ENCODE measurements around the gene SAYSD1.

The SAYSD1 gene

DNA sequence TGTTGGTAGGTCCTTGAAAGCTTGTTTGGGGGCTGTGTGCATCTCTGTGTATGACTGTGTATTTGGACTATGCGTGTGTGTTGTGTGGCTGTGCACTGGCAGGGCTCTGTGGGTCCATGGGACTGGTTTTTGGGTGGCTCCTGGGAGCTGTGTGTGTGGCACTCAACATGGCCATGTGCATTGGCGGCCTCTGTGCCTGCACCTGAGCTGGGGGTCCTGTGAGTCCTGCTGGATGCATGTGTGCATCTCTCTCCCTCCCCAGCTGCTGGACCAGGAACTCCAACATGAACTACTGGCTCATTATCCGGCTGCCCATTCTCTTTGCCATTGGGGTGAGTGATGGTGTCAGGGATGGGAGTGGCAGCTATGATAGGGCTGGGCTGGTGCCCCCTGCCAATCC, 36.3 kb downstream of the SAYSD1 start:
- no peak overlapping the region for H3K4me3 ChIP-seq (ENCODE audit: low read length)
- TF ChIP-seq ZNF274 (IDR thresholded peaks at IDR 0.05; ENCODE audit: low read depth, low read length), result no peak

DNA sequence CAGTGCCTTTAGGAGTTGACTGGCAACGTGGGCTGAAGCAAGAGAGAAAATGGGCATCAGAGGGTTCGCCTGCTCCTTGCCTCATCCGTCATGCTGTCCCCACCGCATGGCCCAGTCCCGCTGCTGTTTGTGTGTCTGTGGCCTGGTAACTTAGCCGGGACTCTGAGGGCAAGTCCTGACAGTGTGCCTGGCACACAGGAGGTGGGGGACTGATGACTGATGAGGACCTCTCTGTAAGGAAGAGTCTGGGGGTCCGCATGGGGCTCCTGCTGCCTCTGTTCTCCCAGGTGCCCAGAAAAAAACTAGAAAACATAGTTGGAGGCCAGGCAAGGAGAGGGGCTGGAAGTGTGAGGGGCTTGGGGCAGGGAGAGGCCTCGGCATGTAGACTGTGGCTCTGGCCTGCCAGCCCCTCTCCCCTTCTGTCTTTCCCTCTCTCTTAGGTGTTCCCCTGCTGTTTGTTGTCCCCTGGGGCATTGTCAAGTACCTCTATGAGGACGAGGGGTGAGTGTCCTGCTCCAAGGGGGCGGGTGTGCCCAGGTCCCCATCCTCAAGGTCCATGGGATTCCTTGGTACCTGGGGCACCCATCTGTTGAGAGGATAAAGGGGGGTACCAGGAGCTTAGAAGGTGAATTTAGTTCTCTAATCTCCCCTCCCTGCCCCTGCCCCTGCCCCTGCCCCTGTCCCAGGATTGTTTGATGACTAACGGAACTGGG, 36.9 kb downstream of the SAYSD1 start:
- TF ChIP-seq ZNF274 (IDR thresholded peaks at IDR 0.05; ENCODE audit: low read depth, low read length), result no peak

DNA sequence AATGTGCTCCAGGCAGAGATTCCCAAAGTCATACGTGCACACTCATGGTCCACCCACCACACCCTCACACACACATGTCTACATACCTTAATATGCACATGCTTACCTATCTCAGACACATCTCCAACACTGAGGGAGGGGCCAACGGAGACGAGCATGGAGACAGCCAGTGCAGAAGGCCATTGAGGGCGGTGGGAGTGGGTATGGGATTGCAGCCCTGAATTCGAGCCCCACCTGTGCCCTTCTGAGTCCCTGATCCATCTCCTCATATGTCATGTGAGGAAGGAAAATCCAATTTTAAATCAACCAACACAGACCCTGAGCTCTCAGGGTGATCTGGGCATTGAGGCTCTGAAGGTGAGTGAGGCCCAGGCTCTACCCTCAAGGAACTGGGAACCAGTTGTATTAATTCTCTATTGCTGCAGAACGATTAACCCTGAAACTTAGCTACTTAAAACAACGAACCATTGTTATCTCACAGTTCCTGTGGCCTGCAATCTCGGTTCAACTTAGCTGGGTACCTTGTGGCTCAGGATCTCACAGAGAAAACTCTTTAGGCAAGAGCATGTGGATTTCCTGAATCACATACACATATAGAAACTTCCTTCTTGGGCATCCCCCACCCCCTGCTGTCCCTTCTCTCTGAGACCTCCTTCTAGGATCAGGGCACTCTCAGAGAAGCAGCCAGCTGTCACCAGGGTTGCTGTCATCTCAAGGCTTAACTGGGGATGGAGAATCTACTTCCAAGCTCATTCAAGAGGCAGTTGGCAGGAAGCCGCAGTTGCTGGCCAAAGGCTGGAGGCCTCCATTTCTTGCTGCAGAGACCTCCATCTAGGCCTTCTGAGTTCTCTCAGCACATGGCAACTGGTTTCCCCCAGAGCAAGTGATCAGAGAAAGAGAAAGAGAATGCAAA, 38.1 kb downstream of the SAYSD1 start:
- no peak for TF ChIP-seq ZNF274 (IDR thresholded peaks at IDR 0.05; ENCODE audit: low read depth, low read length)
- no peak overlapping the region for H3K4me3 ChIP-seq (ENCODE audit: low read length)

More for the DNA sequence above, 36.9 kb downstream of the SAYSD1 start:
- H3K4me3 ChIP-seq (ENCODE audit: low read length), result no peak overlapping the region

DNA sequence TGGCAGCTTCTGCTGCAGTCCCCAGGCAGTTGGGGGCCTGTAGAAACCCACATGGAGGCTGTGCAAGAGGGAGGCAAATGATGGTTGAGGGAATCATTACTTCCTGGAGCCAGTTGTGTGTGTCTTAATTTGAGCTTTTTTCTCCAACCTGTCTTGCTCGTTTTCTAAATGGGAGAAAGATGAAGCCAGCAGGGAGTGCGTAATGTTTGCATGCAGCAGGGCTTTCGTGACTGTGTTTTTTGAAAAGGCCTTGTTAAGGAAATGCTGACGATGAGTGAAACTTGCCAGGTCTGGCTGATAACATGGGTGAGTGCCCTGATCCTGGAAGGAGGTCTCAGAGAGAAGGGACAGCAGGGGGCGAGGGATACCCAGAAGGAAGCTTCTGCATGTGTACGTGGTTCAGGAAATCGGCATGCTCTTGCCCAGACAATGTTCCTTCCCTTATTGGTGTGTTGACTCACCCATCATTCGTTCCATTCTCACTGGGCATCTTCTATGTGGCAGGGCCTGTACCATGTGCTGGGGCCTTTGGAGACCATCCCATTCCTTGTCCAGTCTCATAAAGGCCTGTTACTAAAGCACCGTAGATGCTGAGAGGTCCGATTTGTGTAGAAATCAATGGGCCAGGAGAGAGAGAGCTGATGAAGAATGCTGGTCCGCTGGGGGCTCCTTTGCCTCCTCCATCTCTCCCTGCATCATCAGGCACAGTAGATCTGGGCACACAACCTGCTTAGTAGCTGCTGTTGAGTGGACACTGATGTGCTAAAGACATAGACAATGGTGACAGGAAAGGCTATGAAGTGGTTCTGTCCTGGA, 39.0 kb downstream of the SAYSD1 start:
- no peak for TF ChIP-seq ZNF274 (IDR thresholded peaks at IDR 0.05; ENCODE audit: low read depth, low read length)
- H3K4me3 ChIP-seq (ENCODE audit: low read length), result no peak overlapping the region

DNA sequence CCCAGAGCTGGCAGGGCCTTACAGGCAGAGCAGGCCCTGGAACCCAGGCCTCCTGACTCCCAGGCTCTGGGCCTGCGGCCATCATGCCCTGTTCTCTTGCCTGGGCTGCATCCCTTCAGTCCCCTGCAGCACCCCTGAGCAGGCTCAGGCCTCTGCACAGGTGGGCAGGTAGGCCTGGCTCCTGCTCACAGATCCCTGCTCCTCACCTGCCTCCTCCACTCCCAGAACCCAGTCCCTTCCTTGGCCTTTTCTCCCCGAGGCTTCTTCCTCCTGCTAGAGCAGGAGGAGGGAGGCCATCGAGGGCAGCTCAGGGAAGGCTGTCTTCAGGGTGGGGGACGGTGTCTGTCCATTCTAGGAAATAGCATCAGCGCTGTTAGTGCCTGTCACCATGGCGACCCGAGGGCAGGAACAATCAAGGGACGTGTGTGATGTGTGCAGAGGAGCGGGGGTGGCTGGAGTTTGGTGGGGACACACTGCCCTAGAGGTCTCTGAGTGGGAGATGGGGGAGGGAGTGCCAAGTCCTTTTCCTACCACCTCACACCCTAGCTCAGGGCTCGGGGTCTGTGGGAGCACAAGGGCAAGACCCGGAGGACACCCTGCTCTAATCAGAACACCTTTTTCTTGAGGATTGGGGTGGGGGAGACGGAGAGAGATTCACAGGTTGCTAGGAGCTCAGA, 39.8 kb downstream of the SAYSD1 start:
- no peak for TF ChIP-seq ZNF274 (IDR thresholded peaks at IDR 0.05; ENCODE audit: low read depth, low read length)
- H3K4me3 ChIP-seq (ENCODE audit: low read length), result no peak overlapping the region

DNA sequence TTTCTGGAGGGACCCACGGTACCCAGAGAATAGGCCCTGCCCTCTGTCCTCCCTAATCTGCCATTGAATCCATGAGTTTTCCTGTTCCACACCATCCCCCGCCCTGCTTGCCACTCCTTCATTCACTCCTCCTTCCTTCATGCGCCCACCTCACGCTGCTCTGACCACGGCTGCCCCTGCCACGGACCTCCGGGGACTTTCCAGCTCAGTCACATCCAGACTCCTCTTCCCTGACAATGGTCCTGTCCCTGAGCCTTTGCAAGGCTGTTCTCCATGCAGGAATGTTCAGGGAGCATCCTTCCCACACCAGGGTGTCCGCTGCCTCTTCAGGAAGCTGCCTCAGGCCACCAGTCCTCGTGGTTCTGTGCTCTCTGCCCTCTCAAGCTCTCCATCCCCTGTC, 40.5 kb downstream of the SAYSD1 start:
- TF ChIP-seq ZNF274 (IDR thresholded peaks at IDR 0.05; ENCODE audit: low read depth, low read length), result no peak
- no peak overlapping the region for H3K4me3 ChIP-seq (ENCODE audit: low read length)

DNA sequence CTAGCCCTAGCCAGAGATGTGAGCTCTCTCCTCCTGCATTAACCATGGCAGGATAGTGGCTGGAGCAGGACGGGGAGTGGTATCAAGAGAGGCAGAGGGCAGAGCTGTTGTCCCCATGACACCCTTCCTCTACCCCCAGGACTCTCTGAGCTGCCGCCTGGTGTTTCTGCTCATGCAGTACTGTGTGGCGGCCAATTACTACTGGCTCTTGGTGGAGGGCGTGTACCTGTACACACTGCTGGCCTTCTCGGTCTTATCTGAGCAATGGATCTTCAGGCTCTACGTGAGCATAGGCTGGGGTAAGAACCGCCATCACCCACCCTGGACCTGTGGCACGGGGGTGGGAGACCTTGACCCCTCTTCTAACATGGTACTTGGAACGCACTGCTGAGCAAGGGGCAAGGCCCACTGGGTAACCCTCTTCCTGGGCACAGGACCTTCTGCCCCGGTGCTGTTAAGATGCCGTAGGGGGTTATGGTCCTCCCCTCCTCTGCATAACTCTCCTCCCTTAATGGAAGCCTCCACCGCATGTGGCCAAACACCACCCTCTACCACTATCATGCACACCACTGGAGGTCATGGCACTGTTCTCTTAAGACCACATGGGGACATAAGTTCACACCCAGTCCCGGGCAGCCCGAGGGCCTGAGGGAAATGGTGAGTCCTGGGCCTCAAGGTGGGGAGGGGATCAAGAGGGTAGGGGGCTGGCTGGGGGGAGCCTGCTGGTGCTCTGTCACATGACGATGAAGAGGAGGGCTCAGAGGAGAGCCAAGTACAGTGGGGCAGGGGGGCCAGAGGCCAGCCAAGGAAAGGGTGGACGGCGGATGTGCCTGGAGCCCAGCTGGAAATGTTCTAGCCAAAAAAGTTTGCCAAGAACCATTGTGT, 41.3 kb downstream of the SAYSD1 start:
- no peak overlapping the region for H3K4me3 ChIP-seq (ENCODE audit: low read length)

DNA sequence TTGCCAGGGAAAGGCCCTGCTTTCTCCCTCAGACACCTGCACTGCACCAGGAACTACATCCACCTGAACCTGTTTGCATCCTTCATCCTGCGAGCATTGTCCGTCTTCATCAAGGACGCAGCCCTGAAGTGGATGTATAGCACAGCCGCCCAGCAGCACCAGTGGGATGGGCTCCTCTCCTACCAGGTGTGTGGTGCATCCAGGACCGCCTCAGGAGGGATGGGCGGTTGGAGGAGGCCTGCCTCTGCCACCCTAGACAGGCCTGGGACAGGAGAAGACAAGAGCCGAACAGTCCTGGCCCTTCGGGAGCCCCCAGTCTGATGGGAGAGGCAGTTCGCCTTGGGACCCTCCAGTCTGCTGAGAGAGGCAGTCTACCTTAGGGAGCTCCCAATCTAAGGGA, 42.2 kb downstream of the SAYSD1 start:
- no peak for TF ChIP-seq ZNF274 (IDR thresholded peaks at IDR 0.05; ENCODE audit: low read depth, low read length)
- no peak overlapping the region for H3K4me3 ChIP-seq (ENCODE audit: low read length)

More for the DNA sequence above, 41.3 kb downstream of the SAYSD1 start:
- TF ChIP-seq ZNF274 (IDR thresholded peaks at IDR 0.05; ENCODE audit: low read depth, low read length), result no peak

DNA sequence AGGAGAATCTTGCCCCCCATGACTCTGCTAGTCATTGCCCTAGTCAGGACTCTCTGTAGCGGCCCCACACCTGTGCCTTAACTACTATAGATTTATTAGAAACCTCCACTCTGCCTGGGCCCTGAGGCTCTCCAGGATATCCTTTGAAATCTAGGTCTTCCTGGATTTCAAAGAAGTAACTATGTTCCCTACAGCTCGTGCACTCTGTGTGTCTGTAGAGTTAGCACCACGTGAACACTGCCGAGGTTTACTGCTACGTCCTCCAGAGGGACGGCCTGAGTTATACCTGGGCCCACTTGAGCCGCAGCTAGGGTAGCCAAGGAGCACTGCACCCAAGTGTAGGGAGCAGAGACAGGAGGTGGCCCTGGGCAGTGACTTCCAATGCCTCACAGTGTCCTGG, 46.6 kb downstream of the SAYSD1 start:
- no peak overlapping the region for H3K4me3 ChIP-seq (ENCODE audit: low read length)
- no peak for TF ChIP-seq ZNF274 (IDR thresholded peaks at IDR 0.05; ENCODE audit: low read depth, low read length)

DNA sequence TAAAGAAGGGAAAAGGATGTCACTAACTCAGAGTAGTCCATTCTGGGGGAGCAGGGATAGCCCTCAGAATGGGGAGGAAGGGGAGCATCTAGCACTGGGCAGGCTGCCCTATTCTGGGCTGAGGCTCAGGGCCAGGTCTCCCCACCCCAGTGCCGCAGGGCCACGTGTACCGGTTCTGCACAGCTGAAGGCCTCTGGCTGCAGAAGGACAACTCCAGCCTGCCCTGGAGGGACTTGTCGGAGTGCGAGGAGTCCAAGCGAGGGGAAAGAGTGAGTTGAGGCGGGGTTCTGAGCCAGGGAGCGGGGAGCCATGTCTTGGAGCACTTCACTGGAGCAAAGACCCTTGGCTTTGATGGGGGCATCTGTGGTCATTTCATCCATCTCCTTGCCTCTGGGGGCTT, 49.4 kb downstream of the SAYSD1 start:
- no peak overlapping the region for H3K4me3 ChIP-seq (ENCODE audit: low read length)
- TF ChIP-seq ZNF274 (IDR thresholded peaks at IDR 0.05; ENCODE audit: low read depth, low read length), result no peak

DNA sequence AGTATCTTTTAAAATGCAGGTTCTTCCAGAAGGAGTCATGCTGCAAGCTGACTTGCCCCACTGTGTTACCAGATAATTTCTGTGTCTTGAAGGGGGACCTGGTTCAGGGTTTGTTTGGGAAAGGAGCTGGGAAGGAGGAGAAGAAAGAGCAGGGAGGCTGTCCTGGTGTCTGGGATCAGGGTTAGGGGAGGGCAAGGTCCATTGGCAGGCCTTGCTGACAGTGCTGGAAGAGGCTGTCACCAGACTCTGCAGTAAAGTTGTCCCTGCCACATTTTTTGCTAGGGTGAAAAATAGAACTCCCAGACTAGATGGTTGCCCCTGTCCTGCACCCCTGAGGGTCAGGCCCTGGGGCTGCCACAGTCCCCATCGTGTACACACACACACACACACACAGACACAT, 51.5 kb downstream of the SAYSD1 start:
- TF ChIP-seq ZNF274 (IDR thresholded peaks at IDR 0.05; ENCODE audit: low read depth, low read length), result no peak
- no peak overlapping the region for H3K4me3 ChIP-seq (ENCODE audit: low read length)

DNA sequence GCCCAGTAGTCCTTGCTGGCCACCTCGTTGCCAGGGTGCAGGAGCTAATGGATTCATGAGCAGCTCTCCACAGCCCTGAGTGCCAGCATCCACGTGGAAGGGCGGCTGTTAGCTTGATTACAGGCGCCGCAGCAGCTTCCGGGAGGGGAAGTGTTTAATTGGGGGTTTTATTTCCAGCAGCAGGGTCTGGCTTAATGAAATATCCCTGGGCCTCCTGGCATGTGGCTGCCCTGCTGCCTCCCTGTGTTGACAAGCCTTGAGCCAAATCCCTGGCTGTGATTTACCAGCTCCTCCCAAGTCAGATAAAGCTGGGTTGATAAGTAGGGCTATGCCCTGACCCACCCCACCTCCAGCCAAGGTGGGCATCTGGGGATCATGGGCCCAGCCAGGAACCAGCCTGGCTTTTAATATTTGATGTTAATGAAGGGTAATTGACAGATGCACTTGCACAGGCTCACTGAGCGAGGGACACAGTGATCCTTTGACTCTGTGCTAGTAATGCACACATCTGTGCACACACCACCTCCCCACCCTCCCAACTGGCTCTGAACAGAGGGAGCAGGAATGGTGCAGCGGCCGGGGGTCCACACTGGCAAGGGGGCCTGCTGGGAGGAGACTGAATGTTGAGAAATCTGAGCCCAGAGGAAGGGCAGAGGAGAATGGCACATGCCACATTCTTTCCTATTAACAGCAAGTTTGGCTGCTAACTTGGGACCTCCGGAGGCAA, 52.8 kb downstream of the SAYSD1 start:
- no peak overlapping the region for H3K4me3 ChIP-seq (ENCODE audit: low read length)
- TF ChIP-seq ZNF274 (IDR thresholded peaks at IDR 0.05; ENCODE audit: low read depth, low read length), result no peak

Measured in GM08714 (cell line).